Stimulated activated CD4-positive, alpha-beta T cell treated with anti-CD3 and anti-CD28 coated beads, Interleukin-2, amount 100 ng/mL, for 48 hours (primary cell): ENCODE data around the gene GAN.

ENCODE experiments used
- DNase-seq, 2 donors: peaks; one replicate each; pipeline ENCODE4 v3.0.0-alpha.2; 2020

The GAN gene, protein sequence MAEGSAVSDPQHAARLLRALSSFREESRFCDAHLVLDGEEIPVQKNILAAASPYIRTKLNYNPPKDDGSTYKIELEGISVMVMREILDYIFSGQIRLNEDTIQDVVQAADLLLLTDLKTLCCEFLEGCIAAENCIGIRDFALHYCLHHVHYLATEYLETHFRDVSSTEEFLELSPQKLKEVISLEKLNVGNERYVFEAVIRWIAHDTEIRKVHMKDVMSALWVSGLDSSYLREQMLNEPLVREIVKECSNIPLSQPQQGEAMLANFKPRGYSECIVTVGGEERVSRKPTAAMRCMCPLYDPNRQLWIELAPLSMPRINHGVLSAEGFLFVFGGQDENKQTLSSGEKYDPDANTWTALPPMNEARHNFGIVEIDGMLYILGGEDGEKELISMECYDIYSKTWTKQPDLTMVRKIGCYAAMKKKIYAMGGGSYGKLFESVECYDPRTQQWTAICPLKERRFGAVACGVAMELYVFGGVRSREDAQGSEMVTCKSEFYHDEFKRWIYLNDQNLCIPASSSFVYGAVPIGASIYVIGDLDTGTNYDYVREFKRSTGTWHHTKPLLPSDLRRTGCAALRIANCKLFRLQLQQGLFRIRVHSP

DNA sequence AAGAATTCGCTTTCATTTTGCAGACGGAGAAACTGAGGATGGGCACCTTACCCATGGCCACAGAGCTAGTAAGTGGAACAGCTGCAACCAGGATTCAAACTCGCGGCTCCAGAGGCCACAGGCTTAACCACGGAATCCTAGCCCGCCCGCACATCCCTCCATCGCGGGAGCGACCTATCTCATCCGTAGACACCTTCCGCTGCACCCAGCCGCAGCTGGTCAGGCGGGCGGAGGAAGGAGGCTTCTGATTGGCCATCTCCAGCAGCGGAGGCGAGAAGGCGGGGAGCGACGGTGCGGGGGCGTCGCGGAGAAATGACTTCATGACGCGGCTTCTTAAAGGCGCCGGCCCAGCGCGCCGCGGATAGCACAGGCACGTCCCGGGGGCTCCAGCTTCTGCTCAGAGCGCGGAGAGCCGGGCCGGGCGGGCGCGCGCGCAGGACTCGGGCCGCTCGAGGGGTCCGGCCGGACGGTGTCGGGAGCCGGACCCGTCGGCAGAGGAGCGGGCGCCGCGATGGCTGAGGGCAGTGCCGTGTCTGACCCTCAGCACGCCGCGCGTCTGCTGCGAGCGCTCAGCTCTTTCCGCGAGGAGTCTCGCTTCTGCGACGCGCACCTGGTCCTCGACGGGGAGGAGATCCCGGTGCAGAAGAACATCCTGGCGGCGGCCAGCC, at the start of gene GAN:
Gene GAN, plus strand, starts transcription at position 360 of the 668 bp plus-strand sequence. Its CDS starts 152 bp downstream, at position 512.
- DNase-seq: peak; percentile 89 to 90

DNA sequence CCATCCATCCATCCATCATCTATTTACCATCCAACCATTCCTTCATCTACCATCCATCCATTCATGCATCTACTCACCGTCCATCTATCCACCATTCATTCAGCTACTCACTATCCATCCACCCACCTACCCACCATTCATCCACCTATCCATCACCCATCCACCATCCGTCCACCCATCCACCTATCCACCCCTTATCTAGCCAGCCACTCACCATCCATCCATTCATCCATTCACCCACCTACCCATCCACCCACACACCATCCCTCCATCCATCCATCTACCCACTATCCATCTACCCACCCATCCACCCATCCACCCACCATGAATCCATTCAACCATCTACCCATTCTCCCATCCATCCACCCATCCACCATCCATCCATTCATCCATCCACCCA, 49.7 kb upstream of the GAN start:
- DNase-seq: no peak

DNA sequence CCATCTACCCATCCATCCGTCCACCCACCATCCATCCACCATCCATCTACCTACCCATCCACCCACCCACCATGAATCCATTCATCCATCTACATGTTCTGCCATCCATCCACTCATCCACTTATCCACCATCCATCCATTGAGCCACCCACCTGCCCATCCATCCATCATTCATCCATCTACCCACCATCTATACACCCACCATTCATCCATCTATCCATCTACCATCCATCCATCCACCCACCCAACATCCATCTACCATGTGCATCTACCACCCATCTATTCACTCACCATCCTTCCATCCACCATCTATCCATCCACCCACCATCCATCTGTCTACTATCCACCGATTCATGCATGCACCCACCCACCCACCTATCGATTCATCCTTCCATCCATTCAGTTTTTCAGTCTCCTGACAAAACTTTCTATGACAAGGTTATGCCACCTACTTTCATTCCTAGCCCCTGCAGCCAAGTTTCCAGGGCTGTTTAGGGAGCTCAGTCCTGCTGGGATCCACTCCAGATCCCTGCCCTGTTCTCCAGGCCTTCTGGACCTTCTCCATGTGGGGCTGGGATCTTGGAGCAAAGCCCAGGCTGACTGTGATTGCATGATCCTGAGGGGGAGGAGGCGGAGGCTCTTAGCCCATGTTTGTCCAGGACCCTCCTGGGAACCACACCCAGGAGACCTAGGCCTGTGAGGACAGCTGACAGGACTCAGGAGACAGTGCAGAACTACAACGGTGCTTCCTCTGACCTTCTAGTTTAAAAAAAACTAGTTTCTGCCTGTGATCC, 48.9 kb upstream of the GAN start:
- no peak for DNase-seq

DNA sequence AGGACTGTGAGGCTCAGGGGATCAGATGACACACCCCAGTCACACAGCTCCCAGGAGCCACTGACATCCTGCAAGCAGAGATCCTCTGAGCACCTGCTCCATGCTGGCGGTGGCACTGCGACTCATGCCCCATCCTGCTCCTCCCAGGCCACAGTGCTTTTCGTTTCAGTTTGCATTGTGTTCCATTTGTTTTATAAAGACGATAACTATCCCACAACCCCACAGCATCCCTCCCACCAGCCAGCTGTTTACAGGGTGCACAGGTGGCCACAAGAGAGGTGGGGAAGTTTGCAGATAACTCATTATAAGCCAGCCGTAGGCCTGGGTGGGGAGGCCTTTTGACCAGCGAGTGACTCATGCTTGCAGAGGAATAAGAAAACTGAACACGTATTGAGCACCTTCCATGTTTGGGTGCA, 48.1 kb upstream of the GAN start:
- peak in 1 of 2 donors; percentile 2 for DNase-seq

DNA sequence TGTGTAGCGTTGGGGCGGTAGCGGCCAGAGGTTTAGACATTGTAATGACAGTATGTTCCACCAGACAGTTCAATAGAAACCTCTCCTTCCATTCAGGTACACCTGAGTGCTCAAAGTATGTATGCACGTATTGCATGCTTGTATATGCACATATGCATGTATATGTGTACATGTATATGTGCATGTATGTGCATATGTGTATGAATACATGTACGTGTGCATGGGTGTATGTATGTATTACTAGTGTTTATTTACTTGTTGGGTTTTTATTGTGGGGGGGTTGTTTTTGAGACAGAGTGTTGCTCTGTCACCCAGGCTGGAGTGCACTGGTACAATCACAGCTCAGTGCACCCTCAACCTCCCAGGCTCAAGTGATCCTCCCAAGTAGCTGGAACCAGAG, 46.3 kb upstream of the GAN start:
- no peak for DNase-seq

DNA sequence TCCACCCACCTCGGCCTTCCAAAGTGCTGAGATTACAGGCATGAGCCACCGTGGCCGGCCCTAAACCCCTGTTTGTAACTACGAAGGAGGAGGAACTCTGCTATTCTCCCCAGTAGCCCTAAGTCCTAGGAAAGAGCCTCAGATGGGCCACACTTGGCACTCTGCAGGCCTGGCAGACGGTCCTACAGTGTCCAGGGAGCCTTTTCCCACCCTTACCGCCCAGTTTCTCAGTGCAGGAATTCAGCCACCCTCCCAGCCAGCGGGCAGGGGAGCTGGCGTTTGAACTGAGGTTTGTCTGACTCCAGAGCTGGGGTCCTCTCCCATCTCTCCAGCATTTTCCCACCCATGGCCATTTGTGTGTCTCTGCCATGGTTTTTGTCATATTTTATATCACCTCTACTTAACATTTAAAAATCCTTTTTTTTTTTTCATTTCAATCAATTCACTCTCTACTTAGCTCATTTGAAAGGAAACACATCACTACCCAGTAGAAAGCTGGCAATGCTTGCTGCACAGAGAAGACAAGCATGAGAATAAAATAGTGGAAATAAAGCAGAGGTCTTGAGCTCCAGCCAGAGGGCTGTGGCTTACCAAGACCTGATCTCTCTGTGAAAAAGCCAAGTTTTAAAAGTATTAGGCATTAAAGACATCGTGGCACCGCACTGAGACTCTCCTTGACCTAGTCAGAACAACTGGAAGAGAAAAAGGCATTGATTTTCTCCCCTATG, 41.4 kb upstream of the GAN start:
- DNase-seq: no peak

DNA sequence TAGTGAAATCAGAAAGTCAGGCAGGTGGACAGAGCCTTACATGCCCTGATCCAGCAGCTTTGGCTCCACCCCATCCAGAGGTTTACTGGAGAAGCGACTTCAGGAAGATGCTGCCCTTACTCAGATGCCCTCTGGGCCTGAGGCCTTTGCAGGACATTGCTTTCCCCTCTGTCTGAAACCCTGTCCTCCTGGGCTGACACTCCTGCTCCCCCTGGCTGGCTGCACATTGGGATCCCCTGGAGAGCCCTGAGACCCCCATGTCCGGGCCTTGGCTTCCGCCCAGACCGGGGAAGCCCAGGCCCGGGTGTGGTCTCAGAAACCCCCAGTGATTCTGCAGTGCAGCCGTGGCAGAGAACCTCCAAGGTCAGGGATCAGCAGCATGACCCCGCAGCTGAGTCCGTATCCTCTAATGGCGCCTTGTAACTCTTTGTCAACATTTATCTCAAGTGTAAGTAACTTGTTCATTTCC, 39.7 kb upstream of the GAN start:
- DNase-seq: no peak

DNA sequence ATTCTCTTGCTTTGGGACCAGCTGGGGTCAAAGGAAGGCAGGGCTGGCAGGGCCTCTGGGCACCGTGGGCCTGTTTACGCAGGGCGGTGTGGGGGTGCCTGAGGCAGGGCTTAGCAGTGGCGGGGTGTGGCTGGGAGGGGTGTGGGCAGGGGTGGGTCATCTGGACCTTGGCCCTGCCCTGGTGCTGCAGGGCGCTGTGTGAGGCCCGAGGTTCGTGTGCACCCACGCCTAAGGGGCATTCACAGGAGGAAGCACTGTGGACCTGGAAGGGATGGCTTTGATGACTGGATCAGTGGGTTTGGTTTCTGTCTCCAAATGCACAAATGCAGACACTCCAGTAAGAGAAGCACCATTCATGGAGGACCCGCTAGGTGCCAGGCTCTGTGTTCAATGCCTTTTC, 39.0 kb upstream of the GAN start:
- DNase-seq: no peak

DNA sequence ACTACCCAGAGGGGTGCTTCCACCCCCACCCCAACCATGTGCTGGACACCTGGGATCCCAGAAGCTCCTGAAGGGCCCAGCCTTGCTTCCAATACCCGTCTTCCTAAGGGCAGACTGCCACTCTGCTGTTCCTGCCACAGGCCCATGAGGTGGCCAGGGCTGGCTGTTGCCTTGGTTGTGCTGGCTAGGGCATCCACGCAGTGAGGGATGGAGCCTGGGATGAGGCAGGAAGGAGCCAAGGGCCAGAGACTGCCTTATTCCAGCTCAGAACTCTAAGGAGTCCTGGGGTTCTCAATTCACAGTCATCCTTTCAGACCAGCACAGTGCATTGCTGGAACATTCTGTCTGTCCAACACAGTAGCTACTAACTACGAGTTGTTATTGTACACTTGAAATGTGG, 38.4 kb upstream of the GAN start:
- DNase-seq: no peak

DNA sequence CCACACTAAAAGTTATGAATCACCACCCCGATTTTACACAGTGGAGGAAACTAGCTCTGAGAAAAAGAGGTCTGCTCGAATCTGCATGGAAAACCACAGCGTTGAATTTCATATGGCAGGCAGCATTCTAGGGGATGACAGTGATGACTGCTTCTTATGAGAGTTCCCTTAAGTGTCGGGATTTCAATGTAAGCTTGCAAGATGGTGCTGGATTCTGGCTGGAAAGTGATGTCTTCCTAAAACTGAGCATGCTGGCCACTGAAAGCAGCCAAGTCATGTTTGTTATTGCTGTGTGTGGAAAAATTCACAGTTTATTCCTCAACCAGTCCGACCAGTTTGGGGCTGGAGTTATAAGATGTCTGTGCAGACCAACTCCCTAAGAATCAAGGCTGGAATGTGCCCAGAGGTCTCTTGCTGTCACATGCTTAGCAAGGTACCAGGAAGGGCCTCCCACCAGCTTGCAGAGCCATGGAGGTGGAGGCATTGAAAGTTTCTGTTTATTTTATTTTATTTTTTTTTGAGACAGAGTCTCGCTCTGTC, 37.2 kb upstream of the GAN start:
- no peak for DNase-seq

DNA sequence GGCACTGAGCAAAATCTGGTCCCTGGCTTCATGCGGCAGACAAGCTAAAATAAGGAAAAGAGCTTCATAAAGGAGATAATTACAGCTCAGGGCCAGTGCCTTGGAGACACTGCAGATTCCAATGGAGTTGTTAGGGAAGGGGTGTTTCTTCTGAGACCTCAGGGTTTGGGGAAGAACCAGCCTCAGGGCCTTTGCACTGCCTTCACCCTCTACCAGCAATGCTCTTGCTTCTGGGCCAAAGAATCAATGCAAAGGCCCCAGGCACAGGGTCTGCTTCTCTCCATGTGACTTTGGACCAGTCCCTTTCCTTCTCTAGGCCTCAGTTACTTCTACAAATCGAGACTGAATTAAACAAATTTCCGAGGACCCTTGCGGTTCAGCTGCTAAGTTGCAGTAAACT, 36.2 kb upstream of the GAN start:
- no peak for DNase-seq

DNA sequence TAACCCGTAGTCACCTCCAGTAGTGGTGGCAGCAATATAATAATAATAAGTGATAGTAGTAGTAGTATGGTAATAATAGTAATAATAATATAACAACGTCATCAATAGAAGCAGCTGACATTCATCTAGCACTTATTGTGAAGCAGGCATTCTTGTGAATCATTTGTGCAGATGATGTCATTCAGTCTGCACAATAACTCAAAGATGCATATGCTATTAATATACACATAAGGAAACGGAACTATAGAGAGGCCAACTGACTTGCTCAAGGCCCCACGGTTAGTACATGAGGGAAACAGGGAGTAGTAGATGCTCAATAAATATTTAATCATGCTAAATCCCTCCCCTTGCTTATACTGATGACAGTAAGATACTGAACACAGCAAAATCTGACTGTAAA, 35.4 kb upstream of the GAN start:
- DNase-seq: no peak

DNA sequence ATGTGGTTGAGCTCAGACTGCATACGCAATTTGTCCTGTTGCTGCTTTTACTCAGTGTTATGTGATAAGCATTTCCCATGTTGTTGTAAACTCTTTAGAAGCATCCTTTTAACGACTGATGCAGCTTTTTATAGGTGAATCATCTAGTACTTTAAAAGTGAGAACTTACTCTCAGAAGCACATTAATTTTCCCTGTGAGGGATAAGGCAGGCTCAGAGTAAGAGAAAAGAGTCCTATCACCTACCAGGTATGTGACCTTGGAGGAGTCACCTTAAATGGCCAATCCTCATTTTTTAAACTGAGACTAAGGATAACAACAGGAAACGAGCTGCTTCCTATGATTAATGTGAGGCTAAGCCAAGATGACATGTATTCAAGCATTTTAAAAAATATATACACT, 34.4 kb upstream of the GAN start:
- DNase-seq: no peak

DNA sequence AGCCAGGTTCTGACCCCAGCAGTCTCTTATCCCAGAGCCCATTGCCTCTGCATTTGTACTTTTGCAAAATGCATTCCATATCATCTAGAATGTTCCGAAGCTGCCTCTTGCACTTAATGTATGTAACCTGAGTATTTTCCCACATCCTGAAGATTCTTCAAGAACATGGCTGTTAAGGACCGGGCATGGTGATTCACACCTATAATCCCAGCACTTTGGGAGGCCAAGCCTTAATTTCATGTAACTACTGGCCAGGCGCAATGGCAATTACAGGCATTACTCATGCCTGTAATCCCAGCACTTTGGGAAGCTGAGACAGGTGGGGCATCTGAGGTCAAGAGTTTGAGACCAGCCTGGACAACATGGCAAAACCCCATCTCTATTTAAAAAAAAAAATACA, 31.7 kb upstream of the GAN start:
- no peak for DNase-seq

DNA sequence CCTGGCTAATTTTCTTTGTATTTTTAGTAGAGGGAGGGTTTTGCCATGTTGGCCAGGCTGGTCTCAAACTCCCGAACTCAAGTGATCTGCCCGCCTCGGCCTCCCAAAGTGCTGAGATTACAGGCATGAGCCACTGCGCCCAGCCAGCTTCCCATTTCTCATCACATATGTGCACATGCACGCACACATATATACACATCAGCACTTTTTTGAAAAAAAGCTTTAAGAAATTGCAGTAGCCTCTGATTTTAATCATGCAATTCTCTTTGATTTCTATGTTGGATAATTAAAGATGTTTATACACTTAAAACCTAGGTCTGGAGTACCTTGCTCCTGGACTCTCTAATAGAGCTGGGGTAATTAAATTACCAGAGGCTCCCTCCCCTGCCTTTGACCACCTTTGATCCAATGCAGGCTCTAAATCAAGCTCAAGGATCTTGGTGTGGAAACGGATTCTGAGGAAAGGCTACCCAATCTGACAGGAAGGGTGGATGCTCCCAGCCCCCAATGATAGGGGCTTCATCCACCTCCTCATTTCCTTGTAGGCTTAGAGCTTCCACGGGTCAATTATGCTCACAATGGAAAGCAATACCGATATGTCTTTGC, 29.7 kb upstream of the GAN start:
- DNase-seq: no peak

DNA sequence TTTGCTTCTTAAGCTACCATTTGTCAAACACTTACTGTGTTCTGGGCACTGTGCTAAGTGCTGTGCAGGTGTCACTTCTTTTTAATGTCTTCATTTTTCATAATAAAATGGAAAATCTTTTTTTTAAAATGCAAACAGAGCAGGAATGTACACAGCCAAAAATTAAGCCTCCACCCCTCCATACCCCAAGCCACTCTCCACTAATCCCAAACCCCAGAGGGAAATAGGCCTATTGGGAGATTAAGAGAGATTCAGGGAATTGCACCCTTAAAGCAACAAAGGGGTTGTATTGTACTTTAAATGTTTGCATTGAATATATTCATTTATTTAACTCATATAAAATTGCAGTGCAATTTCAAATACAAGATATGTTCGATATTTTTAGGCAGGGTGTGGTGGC, 28.6 kb upstream of the GAN start:
- no peak for DNase-seq

DNA sequence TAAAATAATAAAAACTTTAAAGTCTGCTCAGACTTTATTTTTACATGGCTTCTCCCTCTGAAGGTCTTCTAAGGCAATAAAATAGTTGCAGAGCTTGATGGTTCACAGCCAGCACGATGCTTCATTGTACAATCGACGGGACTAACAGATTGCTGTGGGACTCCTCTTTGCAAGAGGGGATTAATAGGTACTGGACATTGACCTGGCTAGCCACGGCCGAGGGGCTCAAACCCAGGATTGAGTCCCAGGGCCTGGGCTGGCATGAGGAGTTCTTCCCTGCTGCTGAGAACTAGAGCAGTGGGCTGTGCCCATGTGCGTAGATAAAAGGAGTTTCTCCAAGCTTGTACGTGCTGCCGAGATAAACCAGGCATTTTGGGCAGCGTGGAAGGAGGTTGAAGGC, 23.6 kb upstream of the GAN start:
- DNase-seq: no peak

DNA sequence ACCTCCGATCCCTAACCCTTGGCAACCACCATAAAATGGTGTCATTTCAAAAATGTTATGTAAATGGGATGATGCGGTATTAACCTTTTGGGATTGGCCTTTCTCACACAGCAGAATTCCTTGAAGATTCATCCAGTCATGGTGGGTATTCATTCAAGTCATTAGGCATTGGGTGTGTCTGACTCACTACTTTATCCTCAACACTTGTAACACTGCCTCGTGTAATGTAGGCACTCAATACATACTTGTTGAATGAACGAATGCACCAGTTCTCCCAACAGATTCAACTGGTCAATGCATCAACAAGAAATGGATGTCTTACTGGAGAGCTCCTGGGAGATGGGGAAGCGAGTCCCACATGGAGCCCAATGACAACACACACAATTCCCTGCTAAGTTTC, 21.8 kb upstream of the GAN start:
- DNase-seq: no peak

DNA sequence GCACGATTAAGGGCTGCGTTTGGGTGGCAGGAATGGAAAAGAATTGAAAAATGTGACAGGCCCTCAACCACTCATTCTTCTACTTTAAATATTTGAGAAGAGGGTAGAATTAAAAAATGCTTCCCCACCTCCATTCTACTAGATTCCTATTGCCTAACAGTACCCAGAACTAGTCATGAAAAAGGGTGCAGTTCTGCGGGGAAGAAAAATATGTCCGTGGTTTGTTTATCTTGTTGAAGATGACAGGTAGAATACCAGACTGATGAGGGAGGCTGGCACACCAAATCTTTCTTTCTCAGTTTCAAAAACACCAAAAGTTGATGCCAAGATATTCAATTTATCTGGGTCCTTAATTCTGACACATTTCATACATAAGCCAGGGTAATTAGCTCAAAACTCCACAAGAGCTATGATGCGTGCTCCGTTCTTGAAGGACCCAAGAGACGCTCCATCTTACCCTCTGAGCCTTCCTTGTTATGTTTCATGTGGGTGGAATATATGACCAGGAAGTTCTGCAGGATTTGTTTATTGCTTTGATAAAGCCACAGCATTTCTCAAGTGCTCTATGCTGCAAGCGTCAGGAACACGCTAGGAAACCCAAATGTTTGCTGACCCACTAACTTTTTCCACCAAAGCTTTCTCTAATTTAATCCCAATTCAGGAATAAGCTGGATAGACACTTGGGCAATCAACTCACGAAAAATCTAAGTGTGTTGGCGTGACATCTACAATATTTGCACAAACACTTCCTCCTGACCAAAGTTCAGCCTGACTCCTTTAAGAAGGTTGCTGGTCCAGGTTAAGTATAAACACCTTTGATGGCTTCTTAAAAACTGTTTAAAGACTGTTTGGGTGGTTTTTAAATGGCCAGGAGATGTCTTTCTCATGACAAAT, 20.6 kb upstream of the GAN start:
- no peak for DNase-seq

DNA sequence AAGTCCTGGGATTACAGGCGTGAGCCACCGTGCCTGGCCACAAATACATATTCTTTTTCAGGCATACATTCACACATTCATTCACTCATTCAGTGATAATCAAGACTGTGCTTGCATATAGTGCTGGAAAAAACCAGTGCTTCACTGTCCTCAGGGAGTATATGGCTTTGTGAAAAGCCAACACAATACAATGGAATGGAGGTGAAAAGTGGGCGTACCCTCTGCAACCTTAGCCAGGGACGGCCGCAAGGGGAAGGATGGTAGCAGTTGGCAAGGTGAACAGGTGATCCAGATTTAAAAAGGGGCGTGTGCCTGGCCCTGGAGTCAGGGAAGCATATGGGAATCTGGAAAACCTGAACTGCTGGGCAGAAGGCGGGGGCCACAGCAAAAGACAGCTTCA, 18.1 kb upstream of the GAN start:
- DNase-seq: no peak

DNA sequence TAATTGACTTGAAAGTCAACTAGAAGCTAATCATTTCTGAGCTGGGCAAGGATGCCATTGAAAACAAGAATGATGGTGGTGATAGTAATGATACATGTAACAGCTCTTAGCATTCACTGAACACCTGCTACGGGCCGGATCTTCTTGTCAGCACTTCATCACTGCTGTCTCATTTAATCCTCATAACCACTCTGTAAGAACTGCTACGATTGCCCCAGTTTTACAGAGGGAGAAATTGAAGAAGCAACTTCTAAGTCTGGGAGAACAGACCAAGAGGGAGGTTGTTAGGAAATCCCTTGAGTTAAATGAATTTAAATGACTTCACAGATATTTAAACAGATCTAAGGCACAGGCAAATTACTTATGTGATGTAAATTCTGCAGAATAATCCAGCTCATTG, 7.0 kb upstream of the GAN start:
- DNase-seq: no peak
